Measurements from ENCODE around the gene NANS. TPM values are rescaled to one million over a fixed set of nuclear protein-coding genes. Genes with fewer than 3 reads are reported as not detected.

NANS gene
- total and polyA plus RNA-seq, 2 of the 13 experiments (the other 11 are each of a cell fraction or from before 2014, with no cell fraction given) = 86.9 to 203 TPM

DNA sequence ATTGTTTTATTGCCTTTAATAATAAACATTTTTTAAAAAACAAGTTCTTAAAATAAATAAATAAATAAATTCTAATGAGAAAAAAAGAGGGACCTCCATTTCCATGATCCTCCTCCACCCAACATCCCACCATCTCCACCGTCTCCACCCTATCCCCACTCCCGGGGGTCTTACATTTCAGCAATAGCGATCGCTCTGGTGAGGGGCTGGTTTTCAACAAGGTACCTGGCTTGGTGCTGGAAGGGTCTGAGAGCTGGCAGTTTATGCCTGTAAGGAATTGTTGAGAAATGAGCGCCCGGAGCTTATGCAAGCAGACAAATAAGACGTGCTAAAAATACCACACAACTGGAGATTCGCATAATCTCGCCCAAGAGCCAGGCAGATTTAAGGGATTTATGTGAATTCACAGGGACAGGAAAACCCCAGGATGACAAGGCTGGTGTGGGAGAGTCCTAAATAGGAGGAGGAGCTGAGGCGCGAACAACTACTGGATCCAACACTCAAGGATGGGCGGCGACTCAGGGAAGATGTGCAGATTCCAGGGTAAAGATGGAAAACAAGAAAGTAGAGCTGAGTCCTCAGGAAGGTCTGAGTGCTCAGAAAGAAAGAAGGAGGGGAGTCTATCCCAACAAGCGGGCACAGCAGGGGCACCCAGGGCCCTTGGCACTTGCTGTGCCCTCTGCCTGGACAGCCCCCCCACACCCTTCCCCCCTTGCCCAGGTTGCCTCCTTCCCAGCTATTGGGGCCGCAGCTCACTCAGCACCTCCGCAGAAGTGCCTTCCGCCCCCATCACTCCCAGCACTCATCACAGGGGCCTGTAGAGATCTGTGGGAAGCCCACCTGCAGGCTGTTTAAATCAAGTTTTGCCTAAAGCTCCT, 35.4 kb downstream of the NANS start (continued):
- TF ChIP-seq, protein P1, sequence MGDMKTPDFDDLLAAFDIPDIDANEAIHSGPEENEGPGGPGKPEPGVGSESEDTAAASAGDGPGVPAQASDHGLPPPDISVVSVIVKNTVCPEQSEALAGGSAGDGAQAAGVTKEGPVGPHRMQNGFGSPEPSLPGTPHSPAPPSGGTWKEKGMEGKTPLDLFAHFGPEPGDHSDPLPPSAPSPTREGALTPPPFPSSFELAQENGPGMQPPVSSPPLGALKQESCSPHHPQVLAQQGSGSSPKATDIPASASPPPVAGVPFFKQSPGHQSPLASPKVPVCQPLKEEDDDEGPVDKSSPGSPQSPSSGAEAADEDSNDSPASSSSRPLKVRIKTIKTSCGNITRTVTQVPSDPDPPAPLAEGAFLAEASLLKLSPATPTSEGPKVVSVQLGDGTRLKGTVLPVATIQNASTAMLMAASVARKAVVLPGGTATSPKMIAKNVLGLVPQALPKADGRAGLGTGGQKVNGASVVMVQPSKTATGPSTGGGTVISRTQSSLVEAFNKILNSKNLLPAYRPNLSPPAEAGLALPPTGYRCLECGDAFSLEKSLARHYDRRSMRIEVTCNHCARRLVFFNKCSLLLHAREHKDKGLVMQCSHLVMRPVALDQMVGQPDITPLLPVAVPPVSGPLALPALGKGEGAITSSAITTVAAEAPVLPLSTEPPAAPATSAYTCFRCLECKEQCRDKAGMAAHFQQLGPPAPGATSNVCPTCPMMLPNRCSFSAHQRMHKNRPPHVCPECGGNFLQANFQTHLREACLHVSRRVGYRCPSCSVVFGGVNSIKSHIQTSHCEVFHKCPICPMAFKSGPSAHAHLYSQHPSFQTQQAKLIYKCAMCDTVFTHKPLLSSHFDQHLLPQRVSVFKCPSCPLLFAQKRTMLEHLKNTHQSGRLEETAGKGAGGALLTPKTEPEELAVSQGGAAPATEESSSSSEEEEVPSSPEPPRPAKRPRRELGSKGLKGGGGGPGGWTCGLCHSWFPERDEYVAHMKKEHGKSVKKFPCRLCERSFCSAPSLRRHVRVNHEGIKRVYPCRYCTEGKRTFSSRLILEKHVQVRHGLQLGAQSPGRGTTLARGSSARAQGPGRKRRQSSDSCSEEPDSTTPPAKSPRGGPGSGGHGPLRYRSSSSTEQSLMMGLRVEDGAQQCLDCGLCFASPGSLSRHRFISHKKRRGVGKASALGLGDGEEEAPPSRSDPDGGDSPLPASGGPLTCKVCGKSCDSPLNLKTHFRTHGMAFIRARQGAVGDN (CRISPR knock-in tag; IDR thresholded peaks at IDR 0.05) = no peak
- TF ChIP-seq NR0B2 (CRISPR knock-in tag; IDR thresholded peaks at IDR 0.05) (no peak), SIX4 (CRISPR knock-in tag; IDR thresholded peaks at IDR 0.05) (no peak), ZNF414 (CRISPR knock-in tag; IDR thresholded peaks at IDR 0.05) (no peak)

GRCh38 chr9:98092613-98092931, 36.0 kb downstream of the NANS start:
- Histone ChIP-seq H3K4me2 (ENCODE audit: low read depth, low read length) (no peak overlapping the region), H2AFZ (ENCODE audit: low read length) (no peak overlapping the region), H4K20me1 (ENCODE audit: insufficient read depth, low read length) (no peaks in the 10 kb centered on the region), H3K9me3 (ENCODE audit: low read length) (no peaks in the 10 kb centered on the region), H3K4me1 (ENCODE audit: insufficient read depth, low read length) (peaks cover 8% of the 10 kb centered on the region), H3K36me3 (replicated peaks in 1 of 2; ENCODE audit: control insufficient read depth in 1 of 2, insufficient read depth in 2 of 2, low read length in 2 of 2) (peaks cover 9 to 26% of the 10 kb centered on the region in 2 experiments), H3K79me2 (ENCODE audit: insufficient read depth, low read length) (no peaks in the 10 kb centered on the region), H3K9ac (ENCODE audit: insufficient read depth, low read depth, low read length) (no peak overlapping the region), H3K27me3 (ENCODE audit: control insufficient read depth in 1 of 2, insufficient read depth in 2 of 2, low read length in 2 of 2) (no peaks in the 10 kb centered on the region), H3K4me3 (replicated peaks in 1 of 3; ENCODE audit: insufficient read depth in 1 of 3, low read depth in 2 of 3, low read length in 3 of 3) (no peak overlapping the region), H3K27ac (ENCODE audit: extremely low read length, insufficient read depth, low read length) (no peak overlapping the region)
- CTCF ChIA-PET (ENCODE audit: low intra/inter-chr PET ratio, low total read pairs) = no interaction called here
- BruUV-seq (replicated peaks) = no TSS peak
- no peak for ATAC-seq
- FAIRE-seq = no peak
- in situ Hi-C loops (cut with HindIII; ENCODE audit: extremely low pct_ligation_motif_present, low pct_unique_long_range_greater_than_20kb) (no loop called here), intact Hi-C loops (cut with micrococcal nuclease; ENCODE audit: unreplicated experiment) (no loop called here)
- 98% methylated on average over 11 of the region's 11 CpGs for whole genome bisulfite sequencing (ENCODE audit: low lambda C conversion rate)
- DNase-seq (ENCODE audit: low spot score) = no peak
- POLR2A ChIA-PET = no interaction called here
- TF ChIP-seq, protein P2, sequence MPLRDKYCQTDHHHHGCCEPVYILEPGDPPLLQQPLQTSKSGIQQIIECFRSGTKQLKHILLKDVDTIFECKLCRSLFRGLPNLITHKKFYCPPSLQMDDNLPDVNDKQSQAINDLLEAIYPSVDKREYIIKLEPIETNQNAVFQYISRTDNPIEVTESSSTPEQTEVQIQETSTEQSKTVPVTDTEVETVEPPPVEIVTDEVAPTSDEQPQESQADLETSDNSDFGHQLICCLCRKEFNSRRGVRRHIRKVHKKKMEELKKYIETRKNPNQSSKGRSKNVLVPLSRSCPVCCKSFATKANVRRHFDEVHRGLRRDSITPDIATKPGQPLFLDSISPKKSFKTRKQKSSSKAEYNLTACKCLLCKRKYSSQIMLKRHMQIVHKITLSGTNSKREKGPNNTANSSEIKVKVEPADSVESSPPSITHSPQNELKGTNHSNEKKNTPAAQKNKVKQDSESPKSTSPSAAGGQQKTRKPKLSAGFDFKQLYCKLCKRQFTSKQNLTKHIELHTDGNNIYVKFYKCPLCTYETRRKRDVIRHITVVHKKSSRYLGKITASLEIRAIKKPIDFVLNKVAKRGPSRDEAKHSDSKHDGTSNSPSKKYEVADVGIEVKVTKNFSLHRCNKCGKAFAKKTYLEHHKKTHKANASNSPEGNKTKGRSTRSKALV (CRISPR knock-in tag; IDR thresholded peaks at IDR 0.05) = no peak
- no peak for TF ChIP-seq FOXA1 (IDR thresholded peaks at IDR 0.05)
- no peak for TF ChIP-seq FOXA1 (CRISPR knock-in tag; IDR thresholded peaks at IDR 0.05)
- no peak for TF ChIP-seq ZNF780A (CRISPR knock-in tag; IDR thresholded peaks at IDR 0.05)
- no peak for TF ChIP-seq SCMH1 (CRISPR knock-in tag; IDR thresholded peaks at IDR 0.05; ENCODE audit: borderline replicate concordance)
- TF ChIP-seq KDM5B (CRISPR knock-in tag; IDR thresholded peaks at IDR 0.05; ENCODE audit: borderline replicate concordance) = no peak
- TF ChIP-seq ASH2L (IDR thresholded peaks at IDR 0.05; ENCODE audit: insufficient read length, low read depth, low read length) = no peak
- no peak for TF ChIP-seq ZNF503 (CRISPR knock-in tag; IDR thresholded peaks at IDR 0.05)
- TF ChIP-seq FIP1L1 (IDR thresholded peaks at IDR 0.05; ENCODE audit: borderline replicate concordance, insufficient read depth, low read depth, low read length) = no peak

Measured in HepG2 (cell line).